ENCODE results near the gene ZNF414.

The ZNF414 gene

GRCh38 chr19:8489561-8490394 lies 24.2 kb downstream of the ZNF414 start:
- peak in 1 of 3 experiments; percentile 14 for DNase-seq

- no peak for DNase-seq
These were observed 25.6 kb downstream of the ZNF414 start for GRCh38 chr19:8488365-8488764.

GRCh38 chr19:8487137-8487851 lies 26.7 kb downstream of the ZNF414 start:
- DNase-seq: no peak

GRCh38 chr19:8486661-8487136 lies 27.3 kb downstream of the ZNF414 start:
- DNase-seq: no peak

- DNase-seq: no peak
These were observed 28.2 kb downstream of the ZNF414 start for GRCh38 chr19:8485561-8486371.

GRCh38 chr19:8484331-8484894 lies 29.6 kb downstream of the ZNF414 start:
- DNase-seq: no peak

- DNase-seq: no peak
These were observed 30.8 kb downstream of the ZNF414 start for GRCh38 chr19:8483165-8483564.

- DNase-seq: no peak
These were observed 31.3 kb downstream of the ZNF414 start for GRCh38 chr19:8482696-8483095.

- DNase-seq: no peak
These were observed 32.4 kb downstream of the ZNF414 start for GRCh38 chr19:8481616-8482015.

GRCh38 chr19:8481201-8481600 lies 32.8 kb downstream of the ZNF414 start:
- DNase-seq: no peak

GRCh38 chr19:8478598-8478997 lies 35.4 kb downstream of the ZNF414 start:
- DNase-seq: no peak

- DNase-seq: no peak
These were observed 36.1 kb downstream of the ZNF414 start for GRCh38 chr19:8477889-8478288.

- no peak for DNase-seq
These were observed 37.4 kb downstream of the ZNF414 start for GRCh38 chr19:8476524-8476923.

- no peak for DNase-seq
These were observed 39.0 kb downstream of the ZNF414 start for GRCh38 chr19:8475005-8475404.

GRCh38 chr19:8473648-8474476 lies 40.1 kb downstream of the ZNF414 start:
- DNase-seq: no peak

- peak in 2 of 3 experiments; percentile 8 to 60 for DNase-seq
These were observed 44.2 kb downstream of the ZNF414 start for GRCh38 chr19:8469613-8470368.

- no peak for DNase-seq
These were observed 45.1 kb downstream of the ZNF414 start for GRCh38 chr19:8468761-8469373.

- no peak for DNase-seq
These were observed 45.8 kb downstream of the ZNF414 start for GRCh38 chr19:8468124-8468523.

- DNase-seq: no peak
These were observed 47.9 kb downstream of the ZNF414 start for GRCh38 chr19:8466018-8466417.

GRCh38 chr19:8463365-8463764 lies 50.6 kb downstream of the ZNF414 start:
- DNase-seq: no peak

- DNase-seq: no peak
These were observed 51.4 kb downstream of the ZNF414 start for GRCh38 chr19:8462571-8462970.

All from NCI-H1417 (cell line).